Measurements from ENCODE around the gene SELENOK. TPM values are rescaled to one million over a fixed set of nuclear protein-coding genes. Genes with fewer than 3 reads are reported as not detected.

Gene SELENOK
- total and polyA plus RNA-seq, 2 of the 13 experiments (the other 11 are each of a cell fraction or from before 2014, with no cell fraction given), result 67.0 to 81.0 TPM

DNA sequence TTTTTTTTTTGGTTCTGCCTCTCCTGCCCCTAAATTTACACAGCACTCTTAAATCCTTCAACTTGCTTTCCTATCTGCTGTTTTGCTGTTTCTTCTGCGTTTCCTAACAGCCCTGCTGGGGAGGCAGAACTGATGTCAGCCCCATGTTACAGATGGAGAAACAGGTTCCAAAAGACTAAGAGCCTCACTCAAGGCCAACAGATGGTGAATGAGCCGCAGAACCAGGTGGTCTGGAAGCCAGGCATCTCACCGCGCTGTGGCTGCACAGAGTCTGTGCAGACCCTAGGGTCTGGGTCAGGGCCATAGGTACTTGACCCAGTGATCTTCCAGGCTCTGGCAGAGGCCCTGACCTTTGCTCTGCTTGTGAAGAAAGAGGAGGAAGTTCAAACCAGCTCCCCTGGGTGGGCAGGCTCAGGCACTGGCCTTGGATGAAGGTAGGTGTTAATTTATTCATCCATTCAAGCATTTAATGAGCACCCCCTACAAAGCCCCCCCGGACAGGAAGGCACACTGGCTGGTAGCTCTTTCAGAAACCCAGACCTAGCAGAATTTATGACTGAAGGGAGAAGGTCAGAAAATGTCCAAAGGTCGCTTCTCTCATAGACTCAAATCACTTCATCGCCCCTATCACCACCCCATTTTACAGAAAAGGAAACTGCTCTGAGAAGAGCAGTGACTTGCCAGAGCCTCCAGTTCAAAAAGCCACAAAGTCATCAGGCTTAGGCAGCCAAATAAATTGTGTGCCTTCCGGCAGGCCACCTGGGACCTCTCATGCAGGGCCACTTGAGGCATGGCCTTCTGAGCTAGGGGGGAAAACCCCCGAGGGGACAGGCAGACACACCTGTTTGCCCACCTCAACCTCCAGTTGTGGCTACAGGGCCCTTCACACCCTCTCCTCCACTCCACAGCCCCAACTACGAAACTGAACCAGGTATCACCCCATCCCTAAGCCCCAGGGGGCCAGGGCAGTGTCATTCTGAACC is 48.2 kb downstream of the SELENOK start (continued):
- no peak for TF ChIP-seq ZHX2 (IDR thresholded peaks at IDR 0.05; ENCODE audit: low read depth)
- TF ChIP-seq ZHX2 (CRISPR knock-in tag; IDR thresholded peaks at IDR 0.05; ENCODE audit: borderline replicate concordance), result no peak
- TF ChIP-seq ZNF101 (CRISPR knock-in tag; IDR thresholded peaks at IDR 0.05; ENCODE audit: borderline replicate concordance, low read depth), result no peak
- TF ChIP-seq CREB1 (IDR thresholded peaks at IDR 0.05), result no peak
- no peak; the same call in 1 of the 2 replicates for TF ChIP-seq CREB1 (CRISPR knock-in tag; IDR thresholded peaks at IDR 0.05)
- TF ChIP-seq HNRNPLL (IDR thresholded peaks at IDR 0.05; ENCODE audit: low read depth, low read length, poor library complexity, severe bottlenecking), result no peak
- TF ChIP-seq, protein P1, sequence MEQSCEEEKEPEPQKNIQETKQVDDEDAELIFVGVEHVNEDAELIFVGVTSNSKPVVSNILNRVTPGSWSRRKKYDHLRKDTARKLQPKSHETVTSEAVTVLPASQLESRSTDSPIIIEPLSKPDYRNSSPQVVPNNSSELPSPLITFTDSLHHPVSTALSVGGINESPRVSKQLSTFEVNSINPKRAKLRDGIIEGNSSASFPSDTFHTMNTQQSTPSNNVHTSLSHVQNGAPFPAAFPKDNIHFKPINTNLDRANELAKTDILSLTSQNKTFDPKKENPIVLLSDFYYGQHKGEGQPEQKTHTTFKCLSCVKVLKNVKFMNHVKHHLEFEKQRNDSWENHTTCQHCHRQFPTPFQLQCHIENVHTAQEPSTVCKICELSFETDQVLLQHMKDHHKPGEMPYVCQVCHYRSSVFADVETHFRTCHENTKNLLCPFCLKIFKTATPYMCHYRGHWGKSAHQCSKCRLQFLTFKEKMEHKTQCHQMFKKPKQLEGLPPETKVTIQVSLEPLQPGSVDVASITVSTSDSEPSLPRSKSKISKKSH (CRISPR knock-in tag; IDR thresholded peaks at IDR 0.05; ENCODE audit: borderline replicate concordance), result no peak
- TF ChIP-seq FOXK1 (CRISPR knock-in tag; IDR thresholded peaks at IDR 0.05; ENCODE audit: borderline replicate concordance, low read depth), result 0 out of 2 replicates have a peak, but pooled peaks have one; percentile 4
- TF ChIP-seq ZFX (CRISPR knock-in tag; IDR thresholded peaks at IDR 0.05; ENCODE audit: low read depth), result no peak
- TF ChIP-seq ZNF609 (CRISPR knock-in tag; IDR thresholded peaks at IDR 0.05; ENCODE audit: borderline replicate concordance), result 0 out of 2 replicates have a peak, but pooled peaks have one; percentile 3
- no peak for TF ChIP-seq GATAD1 (CRISPR knock-in tag; IDR thresholded peaks at IDR 0.05)
